Effector CD8-positive, alpha-beta T cell (primary cell): ENCODE measurements around the gene SMYD3.
"Not testable (repeated sequence)": the region's sequence is repeated elsewhere in the genome, so short reads cannot be mapped to it uniquely, and the experiment has no call there.

Experiments
- DNase-seq: peaks from one replicate; lab custom pipeline; 2025; lab: John Stamatoyannopoulos, UW

Gene SMYD3

DNA sequence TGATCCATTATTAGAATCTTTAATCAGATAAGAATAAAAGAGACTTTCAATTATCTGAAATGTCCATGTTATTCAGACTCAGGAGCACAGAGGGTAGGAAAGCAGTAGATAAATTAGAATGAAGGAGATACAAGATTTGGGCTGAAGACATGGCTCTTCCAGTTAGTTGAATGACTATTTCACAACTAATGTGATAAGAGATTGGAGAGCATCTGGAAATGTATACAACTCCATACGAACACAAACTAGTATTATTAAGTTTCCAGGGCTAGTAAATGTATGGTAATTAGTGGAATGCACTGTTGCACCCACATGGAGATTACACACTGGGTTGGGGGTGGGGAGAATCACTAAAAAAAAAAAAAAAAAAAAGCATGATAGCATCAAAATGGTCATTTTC is 734.3 kb downstream of the SMYD3 start:
- no peak for DNase-seq

DNA sequence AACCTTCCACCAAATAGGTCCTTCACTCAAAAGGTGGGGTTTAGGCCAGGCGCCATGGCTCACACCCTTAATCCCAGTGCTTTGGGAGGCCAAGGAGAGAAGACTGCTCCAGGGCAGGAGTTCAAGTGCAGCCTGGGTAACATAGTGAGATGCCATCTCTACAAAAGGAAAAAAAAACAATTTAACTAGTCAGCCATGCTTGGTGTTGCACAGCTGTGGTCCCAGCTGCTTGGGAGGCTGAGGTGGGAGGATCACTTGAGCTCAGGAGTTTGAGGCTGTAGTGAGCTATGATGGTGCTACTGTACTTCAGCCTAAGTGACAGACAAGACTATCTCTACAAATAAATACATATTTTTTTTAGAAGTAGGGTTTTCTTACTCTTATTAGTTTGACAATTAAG is 734.8 kb downstream of the SMYD3 start:
- DNase-seq = no peak

DNA sequence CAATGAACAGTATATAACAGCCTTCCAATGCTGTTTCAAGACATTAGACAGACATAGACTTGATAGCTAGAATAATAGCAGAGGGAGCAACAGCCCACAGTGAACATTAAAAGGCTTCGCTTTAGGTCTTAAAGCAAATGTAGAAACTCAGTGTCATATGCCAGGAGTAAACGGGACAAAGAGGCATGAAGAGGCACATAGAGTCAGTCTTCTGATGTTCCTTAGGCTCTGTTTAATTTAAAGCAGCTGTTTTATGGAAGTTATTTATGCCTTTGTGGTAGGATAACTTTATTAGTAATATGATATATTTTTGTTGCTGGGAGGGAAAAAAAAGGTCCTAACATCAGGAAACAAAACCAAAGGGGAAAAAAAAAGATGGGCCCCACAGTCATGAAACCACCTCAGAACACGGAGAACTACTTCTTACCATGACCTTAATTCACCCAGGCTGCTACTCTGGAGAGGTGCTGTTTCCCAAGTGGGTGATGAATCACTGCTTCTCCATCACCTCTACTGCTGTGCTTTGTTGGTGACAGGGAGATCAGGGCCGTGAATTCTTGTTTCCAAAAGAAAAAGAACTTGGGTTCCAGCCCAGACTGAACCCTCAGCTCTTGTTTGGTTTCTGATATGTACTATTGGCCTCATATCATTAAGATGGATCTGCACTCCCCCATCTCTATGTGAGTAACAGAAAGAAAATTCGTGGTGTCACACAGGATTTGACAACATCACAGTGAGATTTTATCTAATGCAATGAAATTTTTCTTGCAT is 735.4 kb downstream of the SMYD3 start:
- DNase-seq = no peak

DNA sequence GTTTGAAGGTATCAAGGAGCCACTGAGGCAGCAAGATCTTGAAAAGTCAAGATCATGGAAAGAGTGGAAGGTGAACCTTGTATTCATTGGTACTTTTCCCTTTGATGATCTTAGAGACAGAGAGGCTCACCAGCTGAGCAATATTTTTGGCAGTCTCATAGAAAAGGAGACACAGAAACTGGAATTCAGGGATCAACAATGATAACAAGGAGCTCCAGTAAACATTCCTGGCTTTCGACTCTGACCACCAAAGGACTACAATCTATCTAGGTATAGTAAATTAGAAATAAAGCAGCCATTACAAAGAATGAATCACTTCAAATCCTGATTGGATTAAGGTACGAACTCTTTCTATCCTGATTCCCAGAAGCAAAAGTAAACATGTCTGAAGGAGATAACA is 736.9 kb downstream of the SMYD3 start:
- DNase-seq = no peak

DNA sequence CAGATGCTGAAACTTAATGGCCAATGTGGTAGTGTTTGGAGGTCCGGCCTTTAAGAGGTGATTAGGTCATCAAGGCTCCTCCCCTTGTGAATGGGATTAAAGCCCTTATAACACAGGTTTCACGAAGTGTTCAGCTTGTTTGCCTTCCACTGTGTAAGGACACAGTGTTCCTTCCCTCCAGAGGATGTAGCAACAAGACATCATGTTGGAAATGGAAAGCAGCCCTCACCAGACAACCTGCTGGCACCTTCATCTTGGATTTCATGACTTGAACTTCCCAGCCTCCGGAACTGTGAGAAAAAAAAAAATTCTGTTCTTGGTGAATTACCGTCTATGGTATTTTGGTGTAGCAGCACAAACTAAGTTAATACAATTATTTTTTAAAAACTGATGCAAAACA is 738.5 kb downstream of the SMYD3 start:
- DNase-seq = no peak

DNA sequence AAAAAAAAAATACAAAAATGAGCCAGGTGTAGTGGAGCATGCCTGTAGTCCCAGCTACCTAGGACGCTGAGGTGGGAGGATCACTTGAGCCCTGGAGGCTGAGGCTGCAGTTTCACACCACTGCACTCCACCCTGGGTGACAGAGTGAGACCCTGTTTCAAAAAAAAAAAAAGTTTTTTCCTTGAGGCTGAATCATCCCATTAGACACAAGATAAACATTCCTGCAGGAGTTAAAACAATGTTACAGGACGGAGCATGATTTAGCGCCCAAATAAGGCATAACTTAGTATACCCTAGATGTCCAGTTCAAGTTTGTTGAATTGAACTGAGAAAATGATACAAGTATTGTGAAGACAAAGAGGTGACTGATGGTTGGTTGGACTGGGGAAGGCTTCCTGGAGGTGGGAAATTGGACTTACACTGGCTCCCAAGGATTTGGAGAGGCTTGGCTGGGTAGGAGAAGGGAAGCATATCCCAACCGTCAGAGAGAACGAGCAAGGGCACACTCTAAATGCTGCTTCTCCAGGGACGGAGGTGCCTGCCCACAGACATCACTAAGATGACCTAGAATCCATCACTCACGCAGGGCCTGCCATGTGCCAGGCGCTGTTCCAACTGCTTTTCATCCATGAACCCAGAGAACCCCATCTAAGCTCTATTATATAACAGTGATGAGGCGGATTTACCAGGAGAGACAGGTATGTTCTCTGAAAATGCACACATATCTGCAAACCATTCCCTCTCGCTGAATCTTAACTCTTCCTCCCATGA is 741.7 kb downstream of the SMYD3 start:
- DNase-seq = no peak

DNA sequence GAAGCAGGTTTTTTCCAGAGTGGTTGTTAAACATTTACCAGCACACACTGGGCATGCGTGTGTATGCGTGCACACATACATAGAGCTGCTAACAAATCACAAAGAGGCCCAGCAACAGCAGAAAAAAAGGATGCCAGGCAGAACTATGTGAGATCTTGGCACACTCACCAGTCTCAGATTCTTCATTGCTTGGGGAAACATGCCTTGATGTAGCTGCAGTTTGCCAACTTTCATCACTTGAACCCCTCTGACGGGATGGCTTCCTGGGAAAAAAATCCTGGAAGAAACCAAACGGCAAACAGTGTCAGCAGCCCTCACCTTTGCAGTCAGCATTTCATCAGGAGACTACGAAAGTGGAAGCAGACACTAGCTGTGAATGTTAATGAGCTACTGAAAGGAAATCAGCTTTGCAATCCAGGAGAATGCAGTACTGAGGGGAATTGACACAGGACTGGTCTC is 743.2 kb downstream of the SMYD3 start:
- no peak for DNase-seq

DNA sequence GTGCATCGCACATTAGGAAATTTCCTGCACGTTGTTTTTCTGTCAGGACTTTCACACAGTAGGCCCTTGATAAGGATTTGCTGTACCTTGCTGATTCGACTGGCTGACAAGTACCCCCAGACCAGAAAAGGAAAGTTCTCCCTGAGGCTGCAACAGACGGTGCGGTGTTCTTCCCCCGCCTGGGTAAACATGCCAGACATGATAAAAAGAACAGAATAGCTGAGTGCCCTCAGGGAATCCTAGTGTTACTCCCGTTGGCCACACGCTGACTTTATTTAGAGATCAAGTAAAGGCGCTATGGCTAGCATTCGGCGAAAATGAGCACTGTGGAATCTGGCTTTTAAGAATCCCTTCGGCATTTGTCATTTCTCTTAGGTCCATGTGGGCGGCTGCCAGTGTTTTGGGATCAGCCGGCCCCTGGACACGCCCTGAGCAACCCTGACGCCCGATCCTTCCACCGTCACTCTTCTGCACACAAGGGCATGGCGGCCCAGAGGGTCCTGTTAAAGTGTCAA is 744.6 kb downstream of the SMYD3 start:
- no peak for DNase-seq

DNA sequence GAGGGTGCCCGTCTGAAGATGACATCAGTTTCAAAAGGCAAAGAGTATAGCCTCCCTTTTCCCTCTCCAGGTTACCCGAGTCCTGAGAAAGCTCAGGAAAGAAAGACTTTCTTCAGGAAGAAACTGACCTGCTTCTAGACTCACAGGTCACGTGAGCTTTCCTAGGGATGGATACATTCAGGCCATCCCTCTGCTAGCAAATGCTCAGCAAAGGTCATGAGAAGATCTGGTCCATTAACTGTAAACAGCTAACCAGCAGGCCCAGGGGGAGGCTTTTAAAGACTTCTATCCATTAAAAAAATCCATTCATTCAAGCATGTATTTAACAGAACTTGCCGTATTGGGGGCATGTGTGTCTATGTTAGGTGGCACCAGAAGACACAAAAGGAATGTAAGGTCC is 746.8 kb downstream of the SMYD3 start:
- no peak for DNase-seq

DNA sequence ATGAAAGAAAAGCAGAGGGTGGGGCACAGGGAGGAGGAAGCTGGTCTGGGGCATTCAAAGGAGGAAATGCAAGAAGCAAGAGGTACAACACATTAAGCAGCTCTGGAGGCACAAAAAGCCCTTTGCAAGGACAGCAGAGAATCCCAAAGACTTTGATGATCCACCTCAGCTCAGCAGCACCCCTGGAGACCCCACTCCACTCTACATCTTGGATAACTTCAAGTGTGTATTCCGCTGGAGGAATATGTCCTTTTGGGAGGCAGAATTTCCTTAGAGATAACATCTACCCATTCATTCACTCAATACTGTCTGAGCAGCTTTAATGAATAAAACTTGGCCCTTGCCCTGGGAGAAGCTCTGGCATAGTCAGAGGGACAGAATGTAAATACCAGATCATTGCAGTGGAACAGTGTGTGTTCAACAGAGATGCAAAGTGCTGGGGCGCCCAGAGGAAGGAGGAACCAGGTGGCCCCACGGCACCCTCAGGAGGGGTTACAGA is 752.6 kb downstream of the SMYD3 start:
- no peak for DNase-seq

DNA sequence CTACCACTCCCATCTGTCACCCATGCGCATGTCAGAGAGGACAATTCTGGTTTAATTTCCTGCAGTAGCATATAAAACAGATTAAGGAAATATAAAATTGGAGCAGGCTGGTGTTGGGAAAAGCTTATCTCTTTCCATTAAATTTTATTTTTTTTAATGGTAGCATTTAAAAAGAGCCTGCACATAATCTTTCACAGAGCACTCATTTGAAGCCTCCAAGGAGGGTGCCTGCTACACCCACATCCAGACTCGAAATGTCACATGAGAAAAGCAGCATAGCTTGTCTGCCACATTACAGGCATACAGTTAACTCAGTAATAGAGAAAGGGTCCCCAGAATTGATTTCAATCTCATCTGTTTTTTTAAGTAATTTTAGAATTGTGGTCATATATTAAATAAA is 753.3 kb downstream of the SMYD3 start:
- no peak for DNase-seq

DNA sequence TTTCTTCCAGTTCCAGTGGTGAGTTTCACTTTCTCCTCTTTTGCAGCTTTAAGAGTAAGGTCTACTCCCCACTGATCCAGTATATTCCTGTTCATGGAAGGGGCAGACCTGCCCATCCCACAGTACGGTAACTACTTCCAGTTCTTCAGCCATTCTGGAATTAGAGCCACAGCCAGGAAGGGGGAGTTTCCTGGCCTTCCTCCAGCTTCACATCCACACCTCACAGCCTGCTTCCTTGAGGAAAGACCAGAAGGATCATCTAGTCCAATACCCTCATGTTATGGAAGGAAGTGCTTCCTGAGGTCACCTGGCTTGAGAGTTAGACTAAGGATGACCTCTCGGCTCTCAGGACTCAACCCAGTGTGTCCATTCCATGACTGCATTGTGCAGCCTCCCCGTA is 754.5 kb downstream of the SMYD3 start:
- DNase-seq = no peak

DNA sequence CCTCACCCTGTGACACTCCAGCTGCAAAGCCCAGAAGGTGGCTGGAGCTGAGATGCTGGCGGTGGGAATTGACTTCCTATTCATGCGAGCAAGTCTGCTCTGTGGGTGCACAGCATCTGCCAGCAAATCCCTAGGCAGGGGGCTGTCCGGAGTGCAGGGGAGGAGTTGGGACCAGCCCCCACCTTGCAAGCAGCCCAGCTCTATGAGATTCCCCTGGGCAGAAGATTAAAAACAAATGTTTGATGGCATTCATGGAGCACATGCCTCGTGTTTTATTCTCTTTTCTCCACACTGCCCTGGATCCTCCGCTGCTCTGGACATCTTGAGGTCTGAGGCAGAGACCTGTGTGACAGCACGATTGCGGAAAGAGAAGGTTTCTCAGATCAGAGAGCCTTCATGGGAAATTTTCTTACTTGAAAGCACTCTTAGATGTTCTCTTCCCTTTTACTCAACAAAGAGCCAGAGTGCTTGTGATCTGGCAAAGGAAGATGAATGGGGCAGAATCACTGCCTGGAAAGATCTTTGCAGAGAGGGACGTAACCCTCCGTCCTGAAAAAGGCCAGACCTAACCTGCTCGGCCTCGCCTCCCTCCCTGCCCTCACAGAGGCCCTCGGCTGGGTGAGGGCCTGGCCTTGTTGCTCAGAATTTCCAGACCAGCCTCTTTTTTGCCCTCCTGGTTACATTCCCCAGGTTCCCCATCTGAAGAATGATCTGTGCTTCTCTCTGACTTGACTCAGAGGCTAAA is 755.2 kb downstream of the SMYD3 start:
- no peak for DNase-seq

DNA sequence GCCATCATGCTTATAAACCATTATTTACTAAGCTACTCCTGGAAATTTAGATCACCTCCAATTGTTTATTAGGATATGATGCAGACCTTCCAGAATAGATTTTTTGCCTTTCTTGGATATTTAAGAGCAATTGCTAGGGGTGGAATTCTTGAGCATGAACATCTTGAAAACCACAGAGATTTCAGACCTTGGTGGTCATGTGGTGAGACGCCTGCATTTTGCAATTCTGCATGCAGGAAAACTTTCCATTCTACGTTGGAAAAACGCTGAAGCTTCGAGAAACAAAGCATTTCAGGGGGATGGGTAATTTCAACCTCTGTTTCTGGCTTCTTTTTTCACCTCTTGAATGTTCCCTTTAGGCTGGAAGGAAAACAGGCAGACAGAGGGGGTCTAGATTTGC is 756.0 kb downstream of the SMYD3 start:
- DNase-seq = no peak

DNA sequence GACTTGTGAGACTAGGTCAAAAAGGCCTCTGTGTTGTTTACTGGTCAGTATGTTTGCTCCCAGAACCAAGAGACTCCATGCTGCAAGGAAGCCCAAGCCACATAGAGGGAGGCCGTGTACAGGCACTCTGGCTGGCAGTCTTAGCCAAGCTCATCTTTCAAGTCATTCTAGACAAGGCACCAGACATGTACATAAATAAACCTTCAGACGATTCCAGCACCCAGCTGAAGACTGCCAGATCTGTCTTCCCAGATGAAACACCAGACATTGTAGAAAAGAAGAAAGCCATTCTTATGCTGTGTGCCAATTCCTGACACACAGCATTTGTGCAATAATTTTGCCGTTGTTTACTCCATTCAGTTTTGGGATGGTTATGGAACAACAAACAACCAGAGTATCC is 756.8 kb downstream of the SMYD3 start:
- no peak for DNase-seq

DNA sequence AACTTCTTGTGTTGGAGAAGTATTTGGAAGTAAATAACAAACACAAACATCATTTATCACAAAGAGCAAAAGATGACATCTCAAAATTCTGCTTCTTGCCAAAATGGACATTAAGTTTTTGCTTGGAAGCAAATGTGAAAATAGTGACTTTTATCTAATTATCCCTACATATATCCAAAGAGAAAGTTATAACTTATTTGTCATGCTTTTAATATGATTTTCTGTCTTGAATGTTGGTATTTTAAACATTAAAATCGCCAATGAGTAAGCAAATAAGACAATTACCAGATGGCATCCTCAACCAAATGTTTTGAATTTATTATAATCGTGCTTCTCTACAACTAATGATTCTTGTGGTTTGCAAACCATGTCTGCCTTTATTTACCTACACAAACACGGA is 758.0 kb downstream of the SMYD3 start:
- DNase-seq = no peak

DNA sequence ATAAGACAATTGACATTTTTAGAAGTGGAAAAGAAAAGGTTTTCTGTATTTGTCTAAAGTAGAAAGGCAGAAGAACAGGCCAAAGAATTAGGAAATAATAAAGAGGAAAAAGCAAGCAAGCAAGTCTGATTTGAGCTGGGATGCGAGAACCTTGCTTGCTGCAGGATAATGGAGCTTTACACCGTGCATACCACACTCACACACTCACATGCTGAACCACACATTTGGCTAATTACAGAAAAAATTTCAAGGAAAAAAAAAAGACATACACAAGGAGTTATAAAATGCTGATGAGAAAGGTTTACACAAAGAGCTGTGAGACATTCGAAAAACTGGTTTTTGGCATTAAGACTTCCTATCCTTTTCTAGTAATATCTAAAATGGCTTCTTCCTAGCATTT is 758.4 kb downstream of the SMYD3 start:
- DNase-seq = no peak

DNA sequence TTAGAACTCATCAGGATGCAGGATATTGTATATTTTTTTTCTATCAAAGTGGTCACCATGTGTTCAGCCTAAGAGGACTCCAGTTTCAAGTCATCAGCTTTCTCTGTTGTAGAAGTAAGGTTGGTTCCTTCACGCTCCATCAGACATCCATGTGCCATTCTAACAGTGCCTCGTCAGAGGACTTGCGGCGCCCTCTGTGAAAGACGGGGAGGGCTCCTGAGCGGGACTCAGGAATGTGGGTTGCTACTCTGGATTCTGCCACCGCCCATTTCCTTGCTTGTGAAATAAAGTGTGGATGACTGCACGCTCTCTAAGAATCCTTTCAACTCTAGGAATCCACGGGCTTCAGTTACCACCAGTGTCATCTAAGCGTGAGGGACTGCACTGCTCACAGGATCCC is 758.8 kb downstream of the SMYD3 start:
- DNase-seq = no peak

DNA sequence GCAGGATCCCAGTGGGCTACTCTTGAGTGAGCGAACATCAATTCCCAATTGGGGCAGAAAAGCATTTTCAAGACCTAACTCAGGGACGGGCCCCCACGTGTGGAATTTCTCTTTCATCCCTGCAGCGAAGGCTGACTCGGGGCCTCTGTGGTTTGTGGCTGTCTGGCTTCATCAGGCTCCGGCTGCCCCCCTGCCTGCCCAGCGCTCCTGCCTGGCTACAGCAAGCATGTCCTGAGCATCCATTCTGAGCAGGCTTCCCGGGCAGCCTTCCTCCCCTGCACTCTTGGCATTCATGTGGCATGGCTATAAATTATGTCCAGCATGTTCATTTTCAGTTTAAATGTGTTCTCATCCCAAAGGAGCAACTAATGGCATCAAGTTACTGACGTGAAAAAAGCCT is 764.2 kb downstream of the SMYD3 start:
- DNase-seq = no peak

DNA sequence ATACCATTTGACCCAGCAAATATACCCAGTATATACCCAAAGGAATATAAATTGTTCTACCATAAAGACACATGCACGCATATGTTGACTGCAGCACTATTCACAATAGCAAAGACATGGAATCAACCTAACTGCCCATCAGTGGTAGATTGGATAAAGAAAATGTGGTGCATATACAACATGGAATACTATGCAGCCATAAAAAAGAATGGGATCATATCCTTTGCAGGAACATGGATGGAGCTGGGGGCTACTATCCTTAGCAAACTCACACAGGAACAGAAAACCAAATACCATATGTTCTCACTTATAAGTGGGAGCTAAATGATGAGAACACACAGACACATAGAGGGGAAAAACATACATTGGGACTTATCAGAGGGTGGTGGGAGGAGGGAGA is 766.7 kb downstream of the SMYD3 start:
- not testable (repeated sequence) for DNase-seq

DNA sequence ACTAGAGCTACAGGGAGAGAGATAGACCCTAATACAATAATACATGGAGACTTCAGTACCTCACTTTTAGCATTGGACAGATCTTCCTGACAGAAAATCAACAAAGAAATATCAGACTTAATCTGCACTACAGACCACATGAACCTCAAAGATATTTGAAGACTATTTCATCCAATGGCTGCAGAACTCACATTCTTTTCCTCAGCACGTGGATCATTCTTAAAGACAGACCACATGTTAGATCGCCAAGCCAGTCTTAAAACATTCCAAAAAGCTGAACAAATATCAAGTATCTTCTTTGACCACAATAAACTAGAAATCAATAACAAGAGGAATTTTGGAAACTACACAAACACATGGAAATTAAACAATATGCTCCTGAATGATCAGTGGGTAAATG is 776.3 kb downstream of the SMYD3 start:
- no peak for DNase-seq

DNA sequence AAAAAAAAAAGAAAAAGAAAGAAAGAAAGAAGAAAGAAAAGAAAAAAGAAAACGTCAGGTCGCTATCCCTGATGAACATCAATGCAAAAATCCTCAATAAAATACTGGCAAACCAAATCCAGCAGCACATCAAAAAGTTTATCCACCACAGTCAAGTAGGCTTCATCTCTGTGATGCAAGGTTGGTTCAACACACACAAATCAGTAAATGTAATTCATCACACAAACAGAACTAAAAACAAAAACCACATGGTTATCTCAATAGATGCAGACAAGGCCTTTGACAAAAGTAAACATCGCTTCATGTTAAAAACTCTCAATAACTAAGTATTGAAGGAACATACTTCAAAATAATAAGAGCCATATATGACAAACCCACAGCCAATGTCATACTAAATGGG is 779.0 kb downstream of the SMYD3 start:
- DNase-seq = not testable (repeated sequence)
